Parathyroid adenoma (tissue), 2 donors: ENCODE data around the gene GALNT10.

ENCODE experiments used
- H2AFZ ChIP-seq: fragments of 300-600 bp; sonication (generic); one replicate; pipeline ENCODE4 v1.7.0; 2017; ENCODE audit warnings: antibody characterized with exemption, mild to moderate bottlenecking
- H3K27ac ChIP-seq: fragments of 300-600 bp; sonication (generic); one replicate; pipeline ENCODE4 v1.7.0; 2017
- H3K27me3 ChIP-seq: fragments of 300-600 bp; sonication (generic); one replicate; pipeline ENCODE4 v1.7.0; 2017; ENCODE audit warnings: low read length; ENCODE audit not compliant: control insufficient read depth, insufficient read depth
- H3K36me3 ChIP-seq: fragments of 300-600 bp; sonication (generic); one replicate; pipeline ENCODE4 v1.7.0; 2017; ENCODE audit warnings: low read length; ENCODE audit not compliant: control insufficient read depth, insufficient read depth
- H3K4me1 ChIP-seq: fragments of 300-600 bp; sonication (generic); one replicate; pipeline ENCODE4 v1.7.0; 2017; ENCODE audit warnings: control low read depth
- H3K4me2 ChIP-seq: fragments of 300-600 bp; sonication (generic); one replicate; pipeline ENCODE4 v1.7.0; 2017; ENCODE audit warnings: low read length
- H3K4me3 ChIP-seq: fragments of 300-600 bp; sonication (generic); one replicate; pipeline ENCODE4 v1.7.0; 2017; ENCODE audit warnings: low read depth, low read length
- H3K79me2 ChIP-seq: fragments of 300-600 bp; sonication (generic); one replicate; pipeline ENCODE4 v1.7.0; 2017; ENCODE audit warnings: control low read depth
- H3K9ac ChIP-seq: fragments of 300-600 bp; sonication (generic); one replicate; pipeline ENCODE4 v1.7.0; 2017; ENCODE audit warnings: mild to moderate bottlenecking
- H3K9me3 ChIP-seq: fragments of 300-600 bp; sonication (generic); one replicate; pipeline ENCODE4 v1.7.0; 2017; ENCODE audit warnings: low read length; ENCODE audit not compliant: control insufficient read depth
- CTCF ChIP-seq: fragments of 300-600 bp; sonication (generic); IDR thresholded peaks from one replicate; pipeline ENCODE4 v1.7.0; 2017; ENCODE audit warnings: antibody characterized with exemption, mild to moderate bottlenecking
- donor health status: primary hyperparathyroidism.

The GALNT10 gene

GRCh38 chr5:154236011-154236410 lies 45.5 kb downstream of the GALNT10 start:
- H3K9me3 ChIP-seq: no peaks in the 10 kb centered on the region
- H3K27ac ChIP-seq: no peak overlapping the region
- no peak overlapping the region for H3K4me2 ChIP-seq
- no peaks in the 10 kb centered on the region for H3K36me3 ChIP-seq
- no peaks in the 10 kb centered on the region for H3K4me1 ChIP-seq
- no peak for TF ChIP-seq CTCF
- H3K27me3 ChIP-seq: no peaks in the 10 kb centered on the region
- H2AFZ ChIP-seq: no peak overlapping the region
- H3K79me2 ChIP-seq: no peaks in the 10 kb centered on the region
- H3K4me3 ChIP-seq: no peak overlapping the region
- H3K9ac ChIP-seq: no peak overlapping the region

- Histone ChIP-seq H3K27me3 (no peaks in the 10 kb centered on the region), H3K9me3 (no peaks in the 10 kb centered on the region), H3K36me3 (no peaks in the 10 kb centered on the region), H3K9ac (no peak overlapping the region), H3K4me3 (no peak overlapping the region), H3K4me1 (no peaks in the 10 kb centered on the region), H3K4me2 (no peak overlapping the region), H3K79me2 (no peaks in the 10 kb centered on the region), H2AFZ (no peak overlapping the region), H3K27ac (no peak overlapping the region)
- no peak for TF ChIP-seq CTCF
Measured at GRCh38 chr5:154236536-154237375, 46.2 kb downstream of the GALNT10 start.

DNA sequence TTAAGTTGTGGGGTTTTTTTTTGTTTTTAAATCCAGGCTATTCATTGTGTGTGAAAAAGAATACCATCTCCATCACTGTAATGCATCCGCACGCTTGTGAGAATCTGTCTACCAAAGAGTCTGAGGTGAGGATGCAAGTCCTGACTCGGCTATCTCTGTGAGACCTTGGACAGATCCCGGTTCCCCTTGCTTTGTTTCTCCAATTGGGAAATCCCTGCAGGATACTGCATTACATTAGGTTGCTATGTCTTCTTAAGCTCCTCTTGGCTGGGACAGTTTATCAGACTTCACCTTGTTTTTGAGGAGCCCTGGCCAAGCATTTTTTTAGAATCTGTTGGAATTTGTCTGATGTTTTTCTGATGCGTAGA lies 46.8 kb downstream of the GALNT10 start:
- Histone ChIP-seq H3K27me3 (no peaks in the 10 kb centered on the region), H3K27ac (no peak overlapping the region), H3K36me3 (no peaks in the 10 kb centered on the region), H3K79me2 (no peaks in the 10 kb centered on the region), H3K4me2 (no peak overlapping the region), H3K9ac (no peak overlapping the region), H3K4me3 (no peak overlapping the region), H2AFZ (no peak overlapping the region), H3K9me3 (no peaks in the 10 kb centered on the region), H3K4me1 (no peaks in the 10 kb centered on the region)
- TF ChIP-seq CTCF: no peak

DNA sequence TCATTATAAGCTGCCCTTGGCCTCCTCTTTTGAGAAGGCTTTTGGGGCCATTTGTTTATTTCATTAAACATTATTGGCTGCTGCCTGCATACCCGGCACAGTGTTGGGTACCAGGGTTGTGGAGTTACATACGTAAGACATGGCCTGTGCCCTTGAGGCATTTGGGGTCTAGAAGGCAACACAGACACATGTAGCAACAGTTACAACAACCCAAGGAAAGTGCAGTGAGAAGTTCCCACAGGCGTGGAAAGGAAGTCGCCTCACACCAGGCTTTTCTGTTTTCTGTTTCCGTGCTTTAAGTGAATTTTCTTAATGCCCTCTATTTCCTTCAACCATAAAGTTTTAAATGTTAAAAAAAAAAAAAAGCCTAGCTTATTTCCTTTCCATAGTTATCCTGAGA lies 47.4 kb downstream of the GALNT10 start:
- H3K4me1 ChIP-seq: peaks cover 2% of the 10 kb centered on the region
- H3K9me3 ChIP-seq: no peaks in the 10 kb centered on the region
- H3K79me2 ChIP-seq: no peaks in the 10 kb centered on the region
- no peaks in the 10 kb centered on the region for H3K27me3 ChIP-seq
- no peaks in the 10 kb centered on the region for H3K36me3 ChIP-seq
- H3K4me2 ChIP-seq: no peak overlapping the region
- H3K4me3 ChIP-seq: no peak overlapping the region
- H3K9ac ChIP-seq: no peak overlapping the region
- no peak overlapping the region for H2AFZ ChIP-seq
- TF ChIP-seq CTCF: no peak
- no peak overlapping the region for H3K27ac ChIP-seq
